Retina (tissue), 1 donor: ENCODE measurements around the gene GATA1.

Source experiments
- DNase-seq: peaks from one replicate; pipeline ENCODE4 v3.0.0-alpha.2; 2016

Gene GATA1

DNA sequence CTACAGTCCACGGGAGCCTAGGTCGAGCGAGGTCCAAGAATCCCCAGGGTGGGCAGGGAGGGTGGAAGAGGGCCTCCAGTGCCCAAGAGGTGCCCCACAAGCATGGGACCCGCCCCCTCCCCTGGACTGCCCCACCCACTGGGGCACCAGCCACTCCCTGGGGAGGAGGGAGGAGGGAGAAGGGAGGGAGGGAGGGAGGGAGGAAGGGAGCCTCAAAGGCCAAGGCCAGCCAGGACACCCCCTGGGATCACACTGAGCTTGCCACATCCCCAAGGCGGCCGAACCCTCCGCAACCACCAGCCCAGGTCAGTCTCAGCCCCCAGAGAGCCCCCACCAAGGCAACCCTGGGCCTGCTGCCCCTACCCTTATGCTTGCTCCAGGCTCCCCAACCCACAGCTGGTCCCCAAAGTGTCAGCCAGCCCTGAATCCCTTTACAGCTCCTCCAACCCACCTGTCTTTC lies at the start of gene GATA1:
Gene GATA1, plus strand, starts transcription at position 250 of the 460 bp plus-strand sequence. CDS start 4,520 bp downstream, outside the sequence.
- no peak for DNase-seq

DNA sequence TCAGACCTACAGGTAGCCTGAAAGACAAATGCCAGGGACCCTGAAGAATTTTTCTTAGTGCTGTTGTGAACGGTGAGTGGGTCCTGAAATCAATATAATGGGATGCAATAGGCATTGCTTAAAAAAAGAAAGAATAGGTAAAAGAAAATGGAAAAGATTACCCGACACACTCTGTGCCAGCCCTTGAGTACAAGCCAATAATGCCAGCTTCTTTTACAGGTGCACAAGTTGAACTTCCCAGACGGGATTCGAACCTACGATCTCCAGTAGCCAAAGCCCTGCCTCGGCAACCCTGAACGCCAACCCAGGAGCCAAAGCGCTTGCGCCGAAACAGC lies 49.5 kb upstream of the GATA1 start:
- DNase-seq: no peak

DNA sequence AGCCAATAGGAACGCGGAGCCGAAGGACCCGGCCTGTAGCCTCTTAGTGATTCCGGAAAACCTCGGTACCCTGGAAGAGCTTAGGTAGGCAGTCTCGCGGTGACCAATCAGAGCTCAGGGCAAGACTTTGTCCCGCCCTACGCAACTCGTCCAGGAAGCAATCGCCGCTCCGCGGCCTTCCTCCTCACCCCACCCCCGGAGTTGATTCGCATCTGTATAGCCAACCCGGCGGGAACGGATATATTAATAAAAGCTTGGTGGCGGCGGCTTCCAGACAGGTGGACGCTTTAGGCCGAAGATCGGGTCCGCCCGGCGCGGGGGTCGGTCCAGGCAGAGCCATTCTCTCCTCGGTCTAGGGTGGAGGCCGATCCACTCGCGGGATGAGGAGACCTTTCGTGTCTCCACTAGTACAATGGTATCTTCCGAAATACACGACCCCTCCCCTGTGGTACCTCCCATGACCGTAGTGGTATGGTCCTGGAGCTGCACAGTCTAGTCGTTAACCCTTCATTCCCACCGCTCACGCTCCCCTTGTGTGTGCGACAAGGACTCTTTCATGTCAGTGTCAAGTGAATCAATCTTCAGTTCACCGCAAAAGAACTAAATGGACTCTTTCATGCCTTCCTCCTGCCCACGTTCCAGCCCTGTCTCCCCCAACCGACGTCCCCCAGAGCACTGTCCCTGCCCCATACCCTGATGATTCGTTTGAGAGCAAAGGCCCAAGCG lies 49.0 kb upstream of the GATA1 start:
- peak; percentile 96 for DNase-seq

DNA sequence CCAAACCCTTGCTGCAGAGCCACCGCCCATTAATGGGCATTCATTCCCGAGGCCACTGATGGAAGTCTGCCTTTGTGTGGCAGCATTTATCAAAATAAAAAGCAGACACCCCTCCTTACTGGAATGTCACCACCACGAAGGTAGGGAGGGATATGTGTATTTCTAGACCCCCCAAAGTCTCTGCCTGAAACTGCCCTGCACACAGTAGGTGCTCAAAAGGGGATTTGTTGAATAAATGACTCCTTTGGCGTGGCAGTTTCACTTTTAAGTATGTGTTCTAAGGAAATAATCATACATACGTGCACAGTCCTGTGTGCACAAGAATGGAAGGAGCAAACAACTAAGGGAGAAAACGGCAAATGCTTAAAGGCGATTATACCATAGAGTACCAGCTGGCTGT lies 48.5 kb upstream of the GATA1 start:
- DNase-seq: no peak

DNA sequence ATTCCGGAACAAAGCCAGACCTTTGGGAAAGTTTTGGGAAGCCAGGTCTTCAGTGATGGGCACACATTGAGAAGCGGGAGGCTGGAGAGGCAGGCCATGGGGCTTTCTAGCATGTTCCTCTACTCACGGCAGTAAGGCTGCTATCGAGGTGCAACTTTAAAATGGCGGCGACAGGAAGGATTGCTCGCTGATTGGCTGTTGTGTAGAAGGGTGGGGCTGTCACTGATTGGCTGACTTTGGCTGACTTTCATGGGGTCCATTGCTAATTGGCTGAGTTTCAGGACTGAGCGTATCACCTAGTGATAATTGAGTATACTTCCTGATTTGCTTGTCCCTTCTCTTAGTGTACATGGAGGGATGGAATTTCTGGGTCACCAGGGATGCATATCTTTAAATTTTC lies 44.6 kb upstream of the GATA1 start:
- no peak for DNase-seq

DNA sequence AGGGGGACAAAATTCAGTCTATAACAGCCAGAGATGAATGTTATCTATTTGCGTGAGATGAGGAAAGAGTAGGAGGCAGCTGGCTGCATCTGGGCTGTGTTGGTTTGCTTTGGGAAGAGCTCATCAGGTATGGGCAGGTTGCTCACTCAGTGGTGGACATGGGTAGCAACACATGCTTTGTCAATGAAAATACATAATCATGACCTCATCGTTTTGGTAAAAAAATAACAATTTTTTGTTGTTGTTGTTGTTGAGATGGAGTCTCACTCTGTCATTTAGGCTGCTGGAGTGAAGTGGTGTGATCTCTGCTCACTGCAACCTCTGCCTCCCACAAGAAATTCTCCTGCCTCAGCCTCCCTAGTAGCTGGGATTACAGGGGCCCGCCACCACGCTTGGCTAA lies 41.2 kb upstream of the GATA1 start:
- DNase-seq: no peak

DNA sequence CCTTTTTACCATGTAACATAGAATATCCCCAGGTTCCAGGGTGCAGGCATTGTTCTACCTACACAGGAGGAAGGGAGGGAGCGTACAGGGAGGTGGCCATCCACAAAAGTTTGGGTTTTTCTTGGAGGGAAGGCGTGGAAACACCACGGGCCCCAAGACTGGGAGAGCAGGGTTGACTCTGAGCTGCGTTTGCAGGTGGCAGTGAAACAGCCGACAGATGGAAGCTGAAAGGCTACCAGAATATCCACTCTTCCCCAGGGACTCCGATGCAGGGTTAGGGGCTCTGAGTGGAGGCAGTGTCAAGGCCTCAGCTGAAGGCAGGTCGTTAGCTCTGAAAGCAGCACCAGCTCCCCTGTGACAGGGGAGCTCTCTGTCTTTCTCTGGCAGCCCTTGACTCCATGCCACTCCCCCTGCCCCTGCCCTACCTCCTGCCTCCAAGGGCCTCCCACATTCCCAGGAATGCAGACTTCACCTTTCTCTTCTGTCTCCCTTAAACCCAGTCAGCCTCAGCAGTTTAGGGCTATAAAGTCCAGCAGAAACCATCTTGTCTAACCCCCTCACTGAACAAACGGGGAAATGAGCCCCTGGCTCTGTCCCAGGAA lies 38.9 kb upstream of the GATA1 start:
- DNase-seq: no peak

DNA sequence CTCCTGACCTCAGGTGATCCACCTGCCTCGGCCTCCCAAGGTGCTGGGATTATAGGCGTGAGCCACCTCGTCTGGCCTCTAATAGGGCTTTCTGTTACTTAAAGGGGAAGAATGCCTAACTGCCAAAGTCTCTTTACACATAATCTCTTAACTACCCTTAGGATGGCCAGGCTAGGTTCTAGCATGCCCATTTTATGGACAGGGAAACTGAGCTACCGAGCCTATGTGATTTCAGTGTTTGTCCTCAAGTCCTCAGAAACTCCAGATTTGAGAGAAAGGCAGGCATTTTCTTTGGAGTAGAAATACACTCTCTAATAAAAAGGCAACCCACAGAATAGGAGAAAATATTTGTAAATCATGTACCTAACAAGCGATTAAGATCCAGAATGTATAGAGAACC lies 37.2 kb upstream of the GATA1 start:
- DNase-seq: no peak

DNA sequence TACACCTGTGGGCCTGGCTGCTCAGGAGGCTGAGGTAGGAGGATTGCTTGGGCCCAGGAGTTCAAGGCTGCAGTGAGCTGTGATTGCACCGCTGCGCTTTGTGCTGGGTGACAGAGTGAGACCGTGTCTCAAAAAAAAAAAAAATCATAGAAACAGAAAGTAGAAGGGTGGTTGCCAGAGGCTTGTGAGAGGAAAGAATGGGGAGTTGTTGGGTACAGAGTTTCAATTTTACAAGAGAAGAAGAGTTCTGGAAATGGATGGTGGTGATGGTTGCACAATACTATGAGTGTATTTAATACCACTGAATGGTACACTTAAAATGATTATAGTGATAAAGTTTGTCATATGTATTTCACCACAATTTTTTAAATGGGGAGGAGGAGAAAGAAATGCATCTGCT lies 35.0 kb upstream of the GATA1 start:
- no peak for DNase-seq

DNA sequence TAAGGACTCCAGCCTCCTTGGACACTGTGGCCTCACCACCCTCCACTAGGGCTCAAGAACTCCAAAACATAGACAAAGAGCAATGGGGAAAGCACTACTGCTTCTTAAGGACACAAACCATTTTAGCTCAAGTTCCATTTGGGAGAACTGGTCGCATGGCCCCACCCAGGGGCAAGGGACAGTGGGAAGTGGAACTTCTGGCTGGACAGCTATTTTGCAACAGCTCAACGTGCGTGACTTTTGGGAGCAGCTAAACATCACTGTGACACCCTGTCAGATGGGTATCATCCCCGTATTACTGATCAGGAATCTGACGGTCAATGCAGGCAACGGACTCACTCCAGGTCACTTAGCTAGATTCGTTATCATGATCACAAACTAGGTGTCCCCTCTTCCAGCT lies 33.9 kb upstream of the GATA1 start:
- DNase-seq: no peak

DNA sequence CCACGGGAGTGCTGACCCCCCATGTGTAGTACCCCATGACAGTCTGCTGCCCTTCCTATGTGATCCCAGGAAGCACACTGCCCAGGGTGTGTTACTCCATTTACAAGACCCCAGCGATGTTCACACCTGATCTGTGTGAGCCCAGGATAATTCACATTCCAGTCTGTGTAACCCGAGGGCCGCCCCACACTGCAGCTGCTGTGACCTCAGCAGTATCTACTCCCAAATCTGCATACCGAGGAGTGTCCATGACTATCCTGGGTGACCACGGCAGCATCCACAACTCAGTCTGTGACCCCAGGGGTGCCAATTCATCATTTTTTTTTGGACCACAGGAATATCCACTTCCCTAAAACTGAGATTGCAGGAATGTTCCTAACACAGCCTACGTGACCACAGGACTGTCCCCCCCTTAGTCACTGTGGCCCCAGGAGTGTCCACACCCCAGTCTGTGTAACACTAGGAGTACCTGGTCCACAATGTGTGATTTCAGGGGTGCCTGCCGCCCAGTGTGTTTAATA lies 32.6 kb upstream of the GATA1 start:
- DNase-seq: no peak

DNA sequence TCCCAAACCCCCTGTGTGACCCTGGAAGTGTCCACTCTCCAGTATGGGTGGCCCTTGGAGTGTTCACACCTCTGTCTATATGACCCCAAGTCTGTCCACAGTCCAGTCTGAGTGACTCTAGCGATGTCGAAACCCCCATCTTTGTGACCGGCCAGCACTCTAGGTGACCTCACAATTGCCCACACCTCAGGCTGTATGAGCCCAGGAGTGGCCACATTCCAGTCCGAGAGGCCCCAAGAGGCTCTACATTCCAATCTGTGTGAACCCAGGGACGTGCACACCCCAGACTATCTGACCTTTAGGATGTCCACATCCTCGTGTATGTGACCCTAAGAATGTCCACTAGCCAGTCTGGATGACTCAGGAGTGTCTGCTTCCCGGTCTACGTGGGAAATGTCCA lies 32.2 kb upstream of the GATA1 start:
- DNase-seq: no peak

DNA sequence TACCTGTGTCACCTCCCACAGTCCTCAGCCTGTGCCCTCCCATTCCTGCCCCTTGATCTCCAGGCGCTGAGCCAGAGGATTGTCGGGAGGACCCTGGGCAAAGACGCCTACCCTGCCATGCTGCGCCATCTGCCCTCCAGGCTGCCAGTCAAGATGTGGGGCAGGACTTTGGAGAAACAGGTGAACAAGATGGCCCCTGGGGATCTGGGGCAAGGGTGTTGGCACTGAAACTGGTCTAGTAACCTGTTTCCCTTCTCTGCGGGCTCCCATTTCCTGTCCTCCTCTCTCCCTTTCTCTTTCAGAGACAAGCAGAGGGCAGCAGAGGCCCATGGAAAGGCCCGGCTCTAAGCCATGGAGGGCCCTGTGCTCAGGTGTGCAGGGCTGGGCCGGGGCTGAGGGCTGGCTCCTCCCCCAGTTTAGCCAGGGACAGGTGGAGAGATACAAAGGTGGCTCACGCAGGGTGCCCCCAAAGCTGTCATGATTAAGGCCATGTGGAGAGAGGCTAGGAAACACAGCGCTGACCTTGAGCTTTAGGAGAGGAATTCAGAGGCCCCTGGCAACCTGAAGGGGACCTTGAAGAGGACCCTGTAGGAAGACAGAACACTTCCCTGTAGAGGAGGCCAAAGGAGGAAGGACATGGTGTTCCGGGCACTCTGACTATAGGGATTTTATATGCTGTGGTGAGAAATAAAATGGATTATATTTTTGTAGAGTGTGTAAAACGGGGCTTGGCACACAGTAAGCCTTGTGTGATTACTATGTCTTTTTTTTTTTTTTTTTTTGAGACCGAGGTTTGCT lies 24.5 kb upstream of the GATA1 start, which contains the start of gene GLOD5:
Gene GLOD5, plus strand, starts transcription at position 74 of the 798 bp plus-strand sequence. Its CDS starts 44 bp downstream, at position 118.
- DNase-seq: peak; percentile 6

DNA sequence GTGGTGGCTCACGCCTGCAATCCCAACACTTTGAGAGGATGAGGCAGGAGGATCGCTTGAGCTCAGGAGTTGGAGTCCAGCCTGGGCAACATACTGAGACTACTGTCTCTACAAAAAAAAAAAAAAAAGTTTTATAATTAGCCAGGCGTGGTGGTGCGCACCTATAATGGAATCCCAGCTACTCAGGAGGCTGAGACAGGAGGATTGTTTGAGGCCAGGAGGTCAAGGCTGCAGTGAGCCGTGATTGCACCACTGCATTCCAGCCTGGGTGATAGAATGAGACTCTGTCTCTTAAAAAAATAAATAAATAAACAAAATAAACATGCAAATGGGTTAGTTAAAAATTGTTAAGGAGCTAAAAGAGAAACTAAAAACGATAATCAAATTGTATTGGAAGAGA lies 17.2 kb upstream of the GATA1 start:
- DNase-seq: no peak

DNA sequence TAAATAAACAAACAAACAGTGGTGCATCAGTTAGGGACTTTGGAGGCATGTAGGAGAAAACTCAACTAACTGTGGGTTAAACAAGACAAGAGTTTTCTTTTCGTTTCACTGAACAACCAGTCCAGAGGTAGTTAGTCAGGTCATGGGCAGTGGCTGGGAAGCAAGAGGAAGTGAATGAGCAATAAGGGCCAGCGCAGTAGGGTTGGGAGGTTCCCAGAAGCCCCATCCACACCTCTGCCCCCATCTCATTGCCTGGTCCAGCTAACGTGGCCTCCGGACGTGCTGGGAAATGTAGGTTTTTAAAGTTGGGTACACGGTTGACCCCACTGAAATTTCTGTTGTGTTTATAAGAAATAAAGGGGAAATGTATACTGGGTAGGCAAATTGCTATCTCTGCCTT lies 16.1 kb upstream of the GATA1 start:
- DNase-seq: no peak

DNA sequence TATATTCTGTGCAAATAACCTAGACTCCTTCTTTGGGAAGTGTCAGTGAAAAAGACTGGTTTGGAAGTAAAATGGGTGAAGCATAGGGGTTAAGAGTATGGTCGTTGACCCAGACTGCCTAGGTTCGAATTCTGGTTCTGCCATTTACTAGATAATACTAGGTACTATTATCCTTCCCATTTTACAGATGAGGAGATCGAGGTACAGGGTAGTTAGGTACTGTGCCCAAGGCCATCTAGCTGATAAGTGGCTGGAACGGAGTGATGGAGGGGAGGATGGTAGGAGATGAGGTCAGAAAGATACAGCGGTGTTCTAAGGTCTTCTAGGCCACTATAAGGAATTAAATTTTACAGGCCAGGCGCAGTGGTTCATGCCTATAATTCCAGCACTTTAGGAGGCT lies 13.8 kb upstream of the GATA1 start:
- no peak for DNase-seq

DNA sequence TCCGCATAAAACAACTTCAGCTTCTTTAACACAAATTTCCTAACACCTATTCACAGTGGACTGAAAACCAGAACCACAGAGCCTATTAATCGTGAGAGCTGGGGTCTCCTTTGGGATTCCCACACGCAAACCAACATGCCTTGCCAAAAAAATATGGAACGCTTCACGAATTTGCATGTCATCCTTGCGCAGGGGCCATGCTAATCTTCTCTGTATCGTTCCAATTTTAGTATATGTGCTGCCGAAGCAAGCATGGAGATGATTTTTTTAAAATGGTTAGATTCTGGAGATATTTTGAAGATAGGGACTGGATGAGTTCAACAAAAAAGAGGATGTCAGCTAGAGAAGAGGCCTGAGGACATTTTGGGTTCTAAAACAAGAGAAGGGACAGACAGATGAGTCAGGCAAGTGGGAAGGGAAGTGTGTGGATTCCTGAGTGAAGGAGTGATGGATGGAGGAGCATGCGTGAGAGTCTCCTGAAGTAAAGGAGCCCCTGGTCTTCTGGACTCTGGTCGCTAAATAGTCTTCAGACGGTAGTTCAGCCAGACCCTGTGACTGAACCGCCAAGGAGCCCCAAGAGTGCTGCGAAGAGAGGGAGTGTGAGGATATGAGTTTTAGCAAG lies 9.5 kb upstream of the GATA1 start:
- no peak for DNase-seq

DNA sequence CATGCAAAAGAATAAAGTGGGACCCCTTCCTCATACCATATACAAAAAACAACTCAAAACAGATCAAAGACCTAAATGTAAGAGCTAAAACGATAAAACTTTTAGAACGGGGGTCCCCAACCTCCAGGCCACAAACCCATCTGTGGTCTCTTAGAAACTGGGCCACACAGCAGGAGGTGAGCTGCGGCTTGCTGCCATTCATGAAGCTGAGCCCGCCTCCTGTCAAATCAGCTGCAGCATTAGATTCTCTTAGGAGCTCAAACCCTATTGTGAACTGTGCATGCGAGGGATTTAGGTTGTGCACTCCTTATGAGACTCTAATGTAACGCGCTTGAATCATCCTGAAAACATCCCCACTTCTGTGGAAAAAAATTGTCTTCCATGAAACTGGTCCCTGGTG lies 7.0 kb upstream of the GATA1 start:
- DNase-seq: peak; percentile 21

DNA sequence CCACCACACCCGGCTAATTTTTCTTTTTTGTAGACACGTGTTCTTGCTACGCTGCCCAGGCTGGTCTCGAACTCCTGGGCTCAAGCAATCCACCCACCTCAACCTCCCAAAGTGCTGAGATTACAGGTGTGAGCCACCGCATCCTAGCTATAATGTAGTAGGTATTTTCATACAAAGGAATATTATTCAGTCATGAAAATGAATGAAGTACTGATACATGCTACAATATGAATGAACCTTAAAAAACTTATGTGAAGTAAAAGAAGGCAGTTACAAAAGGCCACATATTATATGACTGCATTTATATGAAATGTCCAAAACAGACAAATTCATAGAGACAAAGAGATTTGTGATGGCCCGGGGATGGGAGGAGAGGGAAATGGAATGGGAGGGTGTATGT lies 4.7 kb upstream of the GATA1 start:
- no peak for DNase-seq

DNA sequence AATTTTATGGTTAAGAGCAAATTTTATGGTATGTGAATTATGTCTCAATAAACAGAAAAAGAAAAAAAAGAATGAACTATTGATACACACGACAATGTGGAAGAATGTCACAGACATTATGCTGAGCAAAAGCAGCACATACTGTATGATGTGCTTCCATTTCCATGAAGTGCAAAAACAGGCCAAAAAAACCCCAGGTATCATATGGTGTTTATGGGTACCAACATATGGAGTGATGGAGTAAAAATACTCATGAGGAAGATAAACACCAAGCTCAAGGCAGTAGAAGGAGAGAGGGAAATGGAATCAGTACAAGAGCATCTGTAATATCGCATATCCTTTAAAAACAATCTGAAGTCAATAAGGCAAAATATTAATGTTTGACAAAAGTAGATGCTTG lies 4.2 kb upstream of the GATA1 start:
- DNase-seq: no peak

DNA sequence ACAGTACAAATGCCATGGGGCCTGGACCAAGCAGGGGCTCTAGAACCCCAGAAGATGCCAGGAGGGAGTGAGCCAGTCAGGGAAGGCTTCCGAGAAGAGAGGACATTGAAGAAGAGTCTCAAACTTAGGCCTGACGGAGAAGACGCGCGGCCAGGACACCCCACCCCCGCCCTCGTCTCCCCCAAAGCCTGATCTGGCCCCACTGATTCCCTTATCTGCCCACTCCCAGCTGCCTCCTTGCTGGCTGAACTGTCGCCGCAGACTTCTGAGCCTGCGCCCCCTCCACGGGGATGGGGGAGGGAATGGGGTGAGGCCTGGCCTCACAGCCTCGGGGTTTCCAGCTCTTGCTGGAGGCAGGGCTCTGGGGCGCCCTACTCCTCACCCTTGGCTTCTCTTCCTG lies 3.6 kb upstream of the GATA1 start:
- DNase-seq: no peak

DNA sequence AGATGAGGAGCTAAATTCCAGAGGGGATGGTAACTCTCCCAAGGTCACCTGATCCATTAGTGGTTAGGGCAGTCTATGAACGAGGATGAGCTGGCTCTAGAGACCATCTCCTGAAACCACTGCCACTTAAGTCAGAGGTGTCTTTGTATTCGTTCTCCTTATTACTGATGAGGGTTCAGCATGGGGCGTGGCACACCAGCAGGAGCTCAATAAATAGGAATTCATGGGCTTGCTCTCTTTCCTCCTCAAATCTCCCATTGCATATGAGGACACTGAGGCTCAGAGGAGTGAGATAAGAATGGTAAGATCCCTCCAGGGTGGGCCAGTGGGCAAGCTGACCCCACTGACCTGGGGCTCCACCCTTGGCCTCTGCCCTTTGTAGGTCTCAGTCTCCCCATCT lies 1.7 kb upstream of the GATA1 start:
- DNase-seq: no peak

DNA sequence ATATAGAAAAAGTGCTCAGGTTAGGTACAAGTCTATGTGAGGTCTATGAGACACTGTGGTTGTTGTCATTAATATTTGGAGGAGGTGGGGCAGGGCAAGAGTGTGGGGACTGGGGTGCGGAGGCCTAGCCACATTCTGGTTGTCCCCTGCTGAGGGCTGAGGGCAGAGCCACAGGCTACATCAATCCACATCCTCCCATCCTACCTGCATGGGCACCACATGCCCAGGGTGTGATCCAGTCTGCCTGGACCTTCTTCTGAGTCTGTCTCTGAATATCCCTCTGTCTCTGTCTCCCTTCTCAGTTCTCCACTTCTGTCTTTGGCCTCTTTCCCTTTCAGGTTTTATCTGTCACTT lies 1.2 kb upstream of the GATA1 start:
- DNase-seq: no peak
